HG03457 (cell line): ENCODE data around the gene CTBP2.

Experiments
- ATAC-seq: cut with Tn5 transposase; IDR thresholded peaks from one replicate; pipeline ENCODE4 v1.9.1; 2021; ENCODE audit warnings: moderate number of reproducible peaks; ENCODE audit not compliant: unreplicated experiment

CTBP2 gene

DNA sequence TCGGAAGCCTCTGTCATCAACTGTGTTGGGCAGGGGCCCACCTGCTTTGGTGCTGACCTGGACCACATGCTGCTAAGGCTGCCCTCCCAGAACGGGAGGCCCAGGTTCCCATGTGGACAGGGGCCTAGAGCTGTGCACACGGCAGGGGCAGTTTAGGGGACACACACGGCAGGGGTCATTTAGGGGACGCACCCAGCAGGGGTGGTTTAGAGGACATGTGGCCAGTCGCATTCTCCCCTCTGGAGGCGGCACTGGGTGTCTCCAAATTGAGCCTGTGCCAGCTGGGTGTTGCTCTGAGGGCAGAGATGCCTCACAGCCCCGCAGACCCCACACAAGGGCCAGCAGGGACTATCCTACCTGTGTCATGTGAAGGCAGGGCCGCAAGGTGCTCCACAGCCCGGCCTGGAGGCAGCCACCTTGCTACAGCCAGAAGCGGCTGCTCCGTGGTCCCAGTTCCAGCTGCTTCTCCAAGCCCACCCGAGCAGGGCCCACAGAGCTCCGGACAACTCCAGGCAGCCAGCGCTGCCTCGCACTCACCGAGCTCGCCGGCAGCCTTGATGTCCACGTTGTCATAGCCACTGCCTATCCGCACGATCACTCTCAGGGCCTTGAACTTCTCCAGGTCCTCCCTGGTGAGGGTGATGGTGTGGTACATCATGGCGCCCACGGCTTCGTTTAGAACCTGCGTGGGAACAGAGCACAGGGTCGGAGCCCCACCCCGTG lies 157.8 kb downstream of the CTBP2 start:
- no peak for ATAC-seq

GRCh38 chr10:125002047-125002422 lies 158.3 kb downstream of the CTBP2 start:
- ATAC-seq, result no peak

- no peak for ATAC-seq
Measured at GRCh38 chr10:125001313-125002046, 158.9 kb downstream of the CTBP2 start.

- no peak for ATAC-seq
Measured at GRCh38 chr10:125000366-125001312, 159.7 kb downstream of the CTBP2 start.

DNA sequence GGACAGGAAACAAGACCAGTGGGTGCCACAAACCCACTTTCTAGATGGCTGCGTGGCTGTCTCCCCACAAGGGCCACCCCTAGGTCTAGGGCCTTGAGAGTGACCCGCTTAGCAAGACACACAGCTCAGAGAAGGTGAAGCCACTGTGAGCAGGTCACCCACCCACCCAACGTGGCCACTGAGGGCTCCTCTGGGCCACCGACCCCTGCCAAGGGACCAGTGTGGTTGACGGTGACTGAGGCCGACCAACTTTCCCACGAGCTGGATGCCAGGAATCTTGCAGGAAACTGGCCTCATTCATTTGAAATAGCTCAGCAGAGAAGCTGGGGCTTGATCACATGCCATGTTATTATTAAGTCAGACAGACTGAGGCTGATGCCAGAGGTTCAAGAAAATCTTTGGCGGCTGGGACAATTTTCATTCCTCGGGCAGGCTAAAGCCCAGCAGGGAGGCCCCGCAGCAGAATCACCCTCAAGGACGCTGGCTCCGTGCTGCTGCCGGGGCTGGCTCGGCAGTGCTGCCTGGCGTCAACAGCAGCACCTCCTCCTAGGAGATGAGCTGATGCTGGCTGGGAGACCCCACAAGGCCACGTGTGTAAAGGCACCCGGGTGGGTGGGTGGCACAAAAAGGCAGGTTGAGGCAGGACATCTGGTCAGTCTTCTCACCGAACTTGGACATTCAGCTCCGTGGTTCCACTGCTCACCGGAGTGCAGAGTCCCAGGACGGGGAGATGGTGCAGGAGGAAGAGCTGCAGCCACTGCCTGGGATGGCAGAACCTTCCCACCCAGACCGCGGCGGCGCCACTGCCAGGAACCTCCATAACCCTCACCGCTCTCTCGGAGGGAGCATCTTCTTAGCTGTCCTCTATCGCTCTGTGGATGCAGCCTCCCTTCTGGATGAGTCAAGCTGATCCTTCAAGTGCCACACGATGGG lies 160.7 kb downstream of the CTBP2 start:
- ATAC-seq, result no peak

- no peak for ATAC-seq
Measured at GRCh38 chr10:124998624-124999291, 161.6 kb downstream of the CTBP2 start.

- no peak for ATAC-seq
Measured at GRCh38 chr10:124997771-124998623, 162.4 kb downstream of the CTBP2 start.

DNA sequence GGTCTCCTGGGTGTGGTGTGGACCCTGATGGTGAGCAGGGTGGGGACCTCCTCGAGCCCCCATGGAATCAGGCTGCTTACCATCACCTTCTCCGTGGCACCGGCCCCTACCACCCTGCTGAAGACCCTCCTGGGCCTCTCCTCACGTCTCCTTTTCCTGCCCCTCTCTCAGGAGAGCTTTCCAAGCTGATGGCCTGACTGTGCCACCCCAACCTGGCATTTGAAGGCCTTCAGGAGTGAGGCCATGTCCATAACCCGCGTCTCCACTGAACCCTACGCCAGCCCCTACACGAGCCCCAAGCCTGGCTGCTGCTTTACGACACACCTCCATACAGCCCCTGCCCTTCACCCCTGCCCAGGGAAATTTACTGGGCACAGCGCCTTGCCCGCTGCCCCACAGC lies 163.1 kb downstream of the CTBP2 start:
- no peak for ATAC-seq

- no peak for ATAC-seq
Measured at GRCh38 chr10:124996854-124997215, 163.5 kb downstream of the CTBP2 start.

- no peak for ATAC-seq
Measured at GRCh38 chr10:124996127-124996853, 164.1 kb downstream of the CTBP2 start.

DNA sequence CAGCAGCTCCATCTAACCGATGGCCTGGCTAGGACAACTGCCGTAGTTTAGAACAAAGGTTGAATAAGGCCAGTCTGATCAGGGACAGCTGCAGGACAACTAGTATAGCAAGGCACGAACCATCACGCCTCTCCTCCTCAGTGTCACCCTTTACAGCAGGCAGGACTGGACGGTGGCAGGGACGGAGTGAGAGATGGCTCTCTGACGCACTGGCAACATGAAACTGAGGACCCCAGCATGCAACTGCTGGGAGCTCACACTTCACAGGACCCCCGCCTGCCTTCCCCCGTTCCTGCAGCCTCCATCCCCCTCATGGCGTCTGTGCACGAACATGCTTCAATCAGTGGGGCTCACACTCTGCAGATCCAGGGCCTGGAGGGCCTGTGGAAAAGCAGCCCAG lies 164.8 kb downstream of the CTBP2 start:
- no peak for ATAC-seq

DNA sequence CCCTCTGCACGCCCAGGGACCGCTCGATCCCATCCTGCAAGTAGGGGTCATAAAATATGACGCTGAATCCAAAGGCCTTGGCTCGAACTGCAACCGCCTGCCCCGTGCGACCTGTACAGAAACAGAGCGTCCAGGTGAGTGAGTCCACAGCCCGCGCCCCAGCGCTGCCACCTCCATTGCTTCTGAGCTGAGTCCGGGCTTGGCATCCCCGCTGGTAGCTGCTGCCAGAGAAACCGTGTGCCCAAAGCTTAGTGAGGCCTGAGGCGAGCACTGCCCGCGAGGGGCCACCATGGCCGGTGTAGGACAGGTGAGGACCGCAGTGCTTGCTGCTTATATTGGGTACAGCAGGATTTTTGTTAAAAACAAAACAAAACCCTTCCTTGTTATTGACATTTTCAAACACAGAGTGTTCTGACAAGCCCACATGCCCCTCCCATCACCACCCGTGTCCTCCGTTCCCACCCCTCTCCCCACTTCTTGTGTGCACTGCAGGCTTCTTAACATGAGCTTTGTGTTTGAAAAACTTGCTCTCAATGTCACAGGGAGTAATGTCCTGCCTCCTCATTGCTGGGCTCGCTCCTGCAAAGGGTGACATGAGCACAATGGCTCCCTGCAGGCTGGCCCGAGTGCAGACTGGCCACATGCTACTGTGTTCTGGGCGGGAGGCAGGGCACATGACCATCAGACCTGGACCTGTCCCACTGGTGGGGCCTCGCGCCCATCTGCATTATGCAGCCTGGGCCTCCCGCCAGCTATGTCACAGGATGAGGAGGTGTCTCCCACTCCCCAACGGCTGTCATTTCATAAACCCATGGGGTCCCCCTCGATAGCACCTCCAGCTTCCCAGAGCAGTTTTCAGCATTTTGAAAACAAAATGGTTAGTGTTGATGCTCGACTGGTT lies 165.5 kb downstream of the CTBP2 start:
- no peak for ATAC-seq

DNA sequence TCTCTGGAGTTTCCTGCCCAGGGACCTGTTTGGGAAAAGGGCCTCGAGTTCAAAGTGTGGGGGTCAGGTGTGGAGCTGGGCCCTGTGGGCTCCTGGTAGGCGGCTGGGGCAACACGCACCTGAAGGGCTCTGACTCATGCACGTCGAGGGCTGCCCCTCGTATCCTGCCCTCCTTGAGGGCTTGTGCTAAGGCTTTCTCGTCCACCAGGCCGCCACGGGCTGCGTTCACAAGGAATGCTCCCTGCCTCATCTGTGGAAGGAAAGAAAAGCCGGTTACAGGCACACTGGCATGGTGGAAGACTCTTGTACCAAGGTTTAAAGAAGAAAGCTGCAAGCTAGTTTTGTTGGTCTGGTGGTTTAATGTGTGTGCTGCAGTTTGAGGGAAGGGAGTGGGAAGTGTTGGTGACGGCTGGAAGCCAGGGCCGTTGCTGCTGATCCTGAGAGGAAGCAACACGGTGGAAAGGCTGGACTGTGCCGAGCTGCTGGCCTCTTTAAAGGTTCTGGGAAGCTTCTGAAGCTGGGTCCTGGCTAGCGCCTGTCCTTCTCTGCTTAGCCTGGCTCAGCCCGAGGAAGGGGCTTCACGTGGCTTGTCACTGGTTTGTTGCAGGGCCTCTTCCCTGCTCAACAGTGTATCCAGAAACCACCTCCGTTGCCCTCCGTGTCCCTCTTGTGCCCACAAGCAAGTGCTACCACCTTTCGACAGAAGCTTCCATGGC lies 166.5 kb downstream of the CTBP2 start:
- ATAC-seq, result no peak

DNA sequence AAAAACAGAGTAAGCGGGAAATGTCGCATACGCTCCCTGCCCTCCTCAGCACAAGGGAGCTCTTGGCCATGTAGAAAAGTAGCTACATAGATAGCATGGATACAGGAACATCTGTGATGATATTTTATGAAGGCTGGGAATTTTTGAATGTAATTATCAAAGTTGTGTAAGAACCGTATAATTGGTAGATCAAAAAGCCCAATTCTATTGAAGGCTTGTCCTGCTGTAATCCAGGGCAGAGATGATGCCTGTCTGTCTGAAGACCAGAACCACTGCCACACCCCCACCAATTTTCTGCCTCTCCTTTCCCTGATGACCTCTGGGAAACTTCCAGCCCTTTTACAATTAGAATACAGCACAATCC lies 167.0 kb downstream of the CTBP2 start:
- no peak for ATAC-seq

- no peak for ATAC-seq
Measured at GRCh38 chr10:124992462-124993344, 167.7 kb downstream of the CTBP2 start.

GRCh38 chr10:124991835-124992234 lies 168.5 kb downstream of the CTBP2 start:
- no peak for ATAC-seq
